NB4 (cell line): ENCODE results near the gene CHKA.

ENCODE experiments used
- CTCF ChIP-seq: IDR thresholded peaks from one replicate; pipeline ENCODE4 v1.5.1; 2012; ENCODE audit warnings: low read depth, low read length
- POLR2A ChIP-seq: IDR thresholded peaks from 2 replicates; pipeline ENCODE4 v1.6.1; 2011; ENCODE audit warnings: mild to moderate bottlenecking; ENCODE audit not compliant: insufficient read length; ENCODE audit errors: extremely low read depth

GRCh38 chr11:68127714-68128681 is 6.8 kb upstream of the CHKA start:
- no peak for TF ChIP-seq CTCF
- TF ChIP-seq POLR2A = no peak
